Endothelial cell of umbilical vein (primary cell): Measurements from ENCODE around the gene TRIP11. TPM values are rescaled to one million over a fixed set of nuclear protein-coding genes. Genes with fewer than 3 reads are reported as not detected.

Source experiments
- BruUV-seq: library from RNA; stranded (reverse); fragments of 400-500 nt; replicated peaks from 2 replicates; lab custom pipeline; 2021; lab: Mats Ljungman, UMichigan
- CTCF ChIA-PET: fragments of 300-600, 350-600 bp; sonication (Branson Sonifier 250); formaldehyde crosslinking; loops from one replicate; lab custom pipeline; 2021; ENCODE audit warnings: antibody characterized with exemption, inconsistent platforms; lab: Charles Lee
- POLR2A ChIA-PET: fragments of 300-600, 350-600 bp; sonication (Branson Sonifier 250); formaldehyde crosslinking; loops from one replicate; lab custom pipeline; 2021; ENCODE audit warnings: antibody characterized with exemption, inconsistent platforms; lab: Charles Lee
- DNase-seq: peaks from one replicate; pipeline ENCODE4 v3.0.0-alpha.2; 2011; ENCODE audit warnings: low read depth, low spot score
- FAIRE-seq: peaks from 2 replicates; lab custom pipeline; 2011; peaks lifted over from hg19 to GRCh38; lab: Jason Lieb, UNC
- H2AFZ ChIP-seq: 2 replicates; pipeline ENCODE4 v1.6.0; 2012; ENCODE audit warnings: low read depth, low read length, control low read depth, inconsistent platforms
- H3K27ac ChIP-seq: 2 replicates; pipeline ENCODE4 v1.5.1; 2011; ENCODE audit warnings: low read depth, mild to moderate bottlenecking, control low read depth, low read length, moderate library complexity; ENCODE audit not compliant: insufficient read depth
- H3K27me3 ChIP-seq, 2 experiments: 2 replicates each; pipeline versions ENCODE4 v1.6.0 to v1.6.1; 2011; ENCODE audit warnings: low read length in 2 of 2, mixed read lengths in 1 of 2; ENCODE audit not compliant: control insufficient read depth in 2 of 2, insufficient read depth in 2 of 2
- H3K36me3 ChIP-seq, 2 experiments: 2 replicates in 1 of 2; 3 replicates in 1 of 2; pipeline ENCODE4 v1.5.1; 2011; ENCODE audit warnings: low read length in 2 of 2, mild to moderate bottlenecking in 1 of 2, moderate library complexity in 1 of 2; ENCODE audit not compliant: control insufficient read depth in 2 of 2, insufficient read depth in 2 of 2; ENCODE audit errors: extremely low read depth in 1 of 2
- H3K4me1 ChIP-seq: 3 replicates; pipeline ENCODE4 v1.5.1; 2011; ENCODE audit warnings: mild to moderate bottlenecking, low read length; ENCODE audit not compliant: control insufficient read depth, insufficient read depth; ENCODE audit errors: extremely low read depth
- H3K4me2 ChIP-seq: 2 replicates; pipeline ENCODE4 v1.6.1; 2011; ENCODE audit warnings: low read length, control low read depth, mixed read lengths; ENCODE audit not compliant: insufficient read depth
- H3K4me3 ChIP-seq, 3 experiments: fragments of 200-600 bp in 1 of 3; sonication (generic), shearing (Covaris generic) in 1 of 3; replicated peaks in 1 of 3; 2 replicates each; pipeline ENCODE4 v1.5.1; 2011 to 2016; ENCODE audit warnings: control low read depth in 3 of 3, low read length in 3 of 3, mild to moderate bottlenecking in 2 of 3, inconsistent platforms in 1 of 3, low read depth in 1 of 3, moderate library complexity in 1 of 3; ENCODE audit not compliant: insufficient read depth in 1 of 3
- H3K79me2 ChIP-seq: 2 replicates; pipeline ENCODE4 v1.6.0; 2012; ENCODE audit warnings: low read length, inconsistent platforms; ENCODE audit not compliant: control insufficient read depth, insufficient read depth
- H3K9ac ChIP-seq: replicated peaks from 2 replicates; pipeline ENCODE3; 2011; ENCODE audit warnings: low read length, control low read depth; ENCODE audit not compliant: insufficient read depth; ENCODE audit errors: extremely low read depth
- H3K9me1 ChIP-seq: replicated peaks from 3 replicates; pipeline ENCODE4 v1.6.0; 2011; ENCODE audit warnings: mild to moderate bottlenecking, low read length; ENCODE audit not compliant: control insufficient read depth, insufficient read depth; ENCODE audit errors: extremely low read depth
- H3K9me3 ChIP-seq: replicated peaks from 2 replicates; pipeline ENCODE4 v1.5.1; 2012; ENCODE audit warnings: low read length, inconsistent platforms; ENCODE audit not compliant: control insufficient read depth, insufficient read depth
- H4K20me1 ChIP-seq: replicated peaks from 2 replicates; pipeline ENCODE3; 2011; ENCODE audit warnings: mild to moderate bottlenecking, low read length; ENCODE audit not compliant: control insufficient read depth, insufficient read depth; ENCODE audit errors: extremely low read depth
- CTCF ChIP-seq, 2 donors: IDR thresholded peaks; 1 replicate in 1 of 2; 2 replicates in 1 of 2; pipeline ENCODE4 v1.5.1; 2011; ENCODE audit warnings: low read length in 2 of 2, mild to moderate bottlenecking in 2 of 2, moderate library complexity in 2 of 2, control low read depth in 1 of 2, inconsistent platforms in 1 of 2, low read depth in 1 of 2; ENCODE audit not compliant: insufficient read depth in 1 of 2; ENCODE audit errors: extremely low read depth in 1 of 2
- EZH2 ChIP-seq: IDR thresholded peaks from 2 replicates; pipeline ENCODE4 v1.6.1; 2012; ENCODE audit warnings: borderline replicate concordance, low read depth, mild to moderate bottlenecking, moderate library complexity, low read length, inconsistent platforms; ENCODE audit not compliant: severe bottlenecking
- FOS ChIP-seq: IDR thresholded peaks from 2 replicates; pipeline ENCODE4 v1.6.1; 2011; ENCODE audit warnings: mild to moderate bottlenecking, low read length, moderate library complexity, borderline replicate concordance; ENCODE audit not compliant: insufficient read depth
- GATA2 ChIP-seq: IDR thresholded peaks from 2 replicates; pipeline ENCODE4 v1.7.0; 2011; ENCODE audit warnings: low read depth, mild to moderate bottlenecking, moderate library complexity, mixed read lengths, low read length; ENCODE audit not compliant: insufficient read length, insufficient read depth
- JUN ChIP-seq: IDR thresholded peaks from 2 replicates; pipeline ENCODE4 v1.6.1; 2011; ENCODE audit warnings: borderline replicate concordance, low read depth; ENCODE audit not compliant: insufficient read length, insufficient read depth
- MAX ChIP-seq: IDR thresholded peaks from 2 replicates; pipeline ENCODE4 v1.6.1; 2011; ENCODE audit not compliant: insufficient read depth, insufficient read length
- MYC ChIP-seq: IDR thresholded peaks from one replicate; pipeline ENCODE4 v1.6.1; 2011; ENCODE audit warnings: mild to moderate bottlenecking, low read depth, low read length
- POLR2A ChIP-seq: IDR thresholded peaks from 2 replicates; pipeline ENCODE4 v1.6.1; 2012; ENCODE audit warnings: low read depth, mild to moderate bottlenecking, control low read depth, low read length
- POLR2AphosphoS5 ChIP-seq: IDR thresholded peaks from 2 replicates; pipeline ENCODE4 v1.6.1; 2012; ENCODE audit warnings: low read depth, mild to moderate bottlenecking, control low read depth, low read length, moderate library complexity; ENCODE audit not compliant: insufficient read depth
- dilution Hi-C: fragments of 300-500 bp; cut with MboI; formaldehyde crosslinking; loops from one replicate; pipeline ENCODE4 v1.15.0; 2019; ENCODE audit warnings: low sequenced_read_pairs; ENCODE audit not compliant: extremely low pct_ligation_motif_present
- intact Hi-C: fragments of 100-400 bp; cut with micrococcal nuclease; formaldehyde crosslinking; loops from one replicate; pipeline ENCODE4 v1.10.0; 2022
- polyA plus RNA-seq, 4 experiments: library from polyadenylated mRNA; depleted of rRNA in 3 of 4; stranded (reverse) in 3 of 4; unstranded in 1 of 4; fragments of >200 nt; gene quantifications; 2 replicates each; pipeline versions ENCODE4 v1.2.1 to v1.2.3, GENCODE V29; 2011 to 2012; ENCODE audit warnings: missing spikeins in 1 of 4
- total RNA-seq: library from RNA; stranded (reverse); gene quantifications from 2 replicates; pipeline ENCODE4 v1.2.3, GENCODE V29; 2021

TRIP11 gene
- total and polyA plus RNA-seq, 2 donors (not counting 3 experiments of a cell fraction or from before 2014, with no cell fraction given) = 7.0 to 58.0 TPM

GRCh38 chr14:92022036-92022435, 17.8 kb downstream of the TRIP11 start:
- Histone ChIP-seq H3K79me2 (peaks cover 2% of the 10 kb centered on the region), H3K36me3 (peaks cover 0 to 2% of the 10 kb centered on the region in 2 experiments), H3K4me3 (no peak overlapping the region), H4K20me1 (no peaks in the 10 kb centered on the region), H3K4me1 (no peaks in the 10 kb centered on the region), H3K9ac (no peak overlapping the region), H3K4me2 (no peak overlapping the region), H3K27me3 (no peaks in the 10 kb centered on the region), H2AFZ (no peak overlapping the region), H3K27ac (no peak overlapping the region), H3K9me1 (no peaks in the 10 kb centered on the region), H3K9me3 (no peaks in the 10 kb centered on the region)
- ChIA-PET CTCF (no interaction called here), POLR2A (no interaction called here)
- dilution Hi-C loops = no loop called here
- FAIRE-seq (no peak), DNase-seq (no peak)
- intact Hi-C loops = no loop called here
- TF ChIP-seq POLR2A (no peak), JUN (no peak), MAX (no peak), MYC (no peak), EZH2 (no peak), FOS (no peak), CTCF (IDR thresholded peaks at IDR 0.05; ENCODE audit: extremely low read depth in 1 of 2, insufficient read depth in 1 of 2, low read depth in 1 of 2, low read length in 2 of 2) (no peak), GATA2 (no peak), POLR2AphosphoS5 (no peak)
- no TSS peak for BruUV-seq
